ENCODE measurements around the gene DLST.

Gene DLST

GRCh38 chr14:74848768-74849167 is 32.9 kb upstream of the DLST start:
- H3K9ac ChIP-seq (ENCODE audit: low read length), result no peak overlapping the region
- no peaks in the 10 kb centered on the region for H3K9me3 ChIP-seq (ENCODE audit: insufficient read depth, low read length)
- H3K36me3 ChIP-seq (replicated peaks; ENCODE audit: low read depth, low read length), result peaks cover 11% of the 10 kb centered on the region
- no peak overlapping the region for H3K27ac ChIP-seq (ENCODE audit: low read length)
- H3K4me1 ChIP-seq (ENCODE audit: low read length), result no peaks in the 10 kb centered on the region
- TF ChIP-seq EZH2phosphoT487 (IDR thresholded peaks at IDR 0.05; ENCODE audit: low read depth) (no peak), CTCF (IDR thresholded peaks at IDR 0.05; ENCODE audit: low read depth, low read length) (no peak)
- H3K4me2 ChIP-seq (ENCODE audit: low read length), result no peak overlapping the region
- no peaks in the 10 kb centered on the region for H3K79me2 ChIP-seq (ENCODE audit: low read length)
- no peaks in the 10 kb centered on the region for H3K27me3 ChIP-seq (ENCODE audit: low read depth, low read length)
- no peaks in the 10 kb centered on the region for H4K20me1 ChIP-seq (ENCODE audit: insufficient read depth, low read length)
- no peak overlapping the region for H3K4me3 ChIP-seq (ENCODE audit: low read length)
- no peak overlapping the region for H2AFZ ChIP-seq (ENCODE audit: low read depth, low read length)

GRCh38 chr14:74852922-74853530 is 28.7 kb upstream of the DLST start:
- H3K79me2 ChIP-seq (ENCODE audit: low read length), result no peaks in the 10 kb centered on the region
- no peak overlapping the region for H3K27ac ChIP-seq (ENCODE audit: low read length)
- no peak overlapping the region for H3K4me3 ChIP-seq (ENCODE audit: low read length)

GRCh38 chr14:74853581-74853980 is 28.1 kb upstream of the DLST start:
- Histone ChIP-seq H3K9me3 (ENCODE audit: insufficient read depth, low read length) (no peaks in the 10 kb centered on the region), H3K36me3 (replicated peaks; ENCODE audit: low read depth, low read length) (peaks cover 3% of the 10 kb centered on the region), H3K27ac (ENCODE audit: low read length) (no peak overlapping the region), H3K9ac (ENCODE audit: low read length) (no peak overlapping the region), H3K27me3 (ENCODE audit: low read depth, low read length) (no peaks in the 10 kb centered on the region), H3K4me1 (ENCODE audit: low read length) (peaks cover 22% of the 10 kb centered on the region), H3K4me2 (ENCODE audit: low read length) (no peak overlapping the region), H3K4me3 (ENCODE audit: low read length) (no peak overlapping the region), H4K20me1 (ENCODE audit: insufficient read depth, low read length) (no peaks in the 10 kb centered on the region), H2AFZ (ENCODE audit: low read depth, low read length) (no peak overlapping the region), H3K79me2 (ENCODE audit: low read length) (no peaks in the 10 kb centered on the region)
- TF ChIP-seq EZH2phosphoT487 (IDR thresholded peaks at IDR 0.05; ENCODE audit: low read depth) (no peak), CTCF (IDR thresholded peaks at IDR 0.05; ENCODE audit: low read depth, low read length) (no peak)

More at GRCh38 chr14:74852922-74853530, 28.7 kb upstream of the DLST start:
- H3K9me3 ChIP-seq (ENCODE audit: insufficient read depth, low read length), result no peaks in the 10 kb centered on the region
- H3K36me3 ChIP-seq (replicated peaks; ENCODE audit: low read depth, low read length), result peaks cover 6% of the 10 kb centered on the region
- H2AFZ ChIP-seq (ENCODE audit: low read depth, low read length), result no peak overlapping the region
- peaks cover 22% of the 10 kb centered on the region for H3K4me1 ChIP-seq (ENCODE audit: low read length)
- no peak for TF ChIP-seq CTCF (IDR thresholded peaks at IDR 0.05; ENCODE audit: low read depth, low read length)
- no peak for TF ChIP-seq EZH2phosphoT487 (IDR thresholded peaks at IDR 0.05; ENCODE audit: low read depth)
- H3K27me3 ChIP-seq (ENCODE audit: low read depth, low read length), result no peaks in the 10 kb centered on the region
- no peak overlapping the region for H3K9ac ChIP-seq (ENCODE audit: low read length)
- no peak overlapping the region for H3K4me2 ChIP-seq (ENCODE audit: low read length)
- H4K20me1 ChIP-seq (ENCODE audit: insufficient read depth, low read length), result no peaks in the 10 kb centered on the region

- Histone ChIP-seq H4K20me1 (ENCODE audit: insufficient read depth, low read length) (no peaks in the 10 kb centered on the region), H3K27ac (ENCODE audit: low read length) (peak overlapping the region; percentile 20; the same call in 1 of the 2 replicates), H2AFZ (ENCODE audit: low read depth, low read length) (no peak overlapping the region), H3K9me3 (ENCODE audit: insufficient read depth, low read length) (no peaks in the 10 kb centered on the region), H3K4me2 (ENCODE audit: low read length) (peak overlapping the region; percentile 57), H3K4me1 (ENCODE audit: low read length) (peaks cover 34% of the 10 kb centered on the region), H3K27me3 (ENCODE audit: low read depth, low read length) (no peaks in the 10 kb centered on the region), H3K4me3 (ENCODE audit: low read length) (0 out of 2 replicates have a peak overlapping the region, but pooled peaks have one; percentile 7), H3K36me3 (replicated peaks; ENCODE audit: low read depth, low read length) (peaks cover 3% of the 10 kb centered on the region), H3K9ac (ENCODE audit: low read length) (no peak overlapping the region), H3K79me2 (ENCODE audit: low read length) (no peaks in the 10 kb centered on the region)
- TF ChIP-seq CTCF (IDR thresholded peaks at IDR 0.05; ENCODE audit: low read depth, low read length), result no peak
- TF ChIP-seq EZH2phosphoT487 (IDR thresholded peaks at IDR 0.05; ENCODE audit: low read depth), result no peak
Measured at GRCh38 chr14:74855021-74855420, 26.7 kb upstream of the DLST start.
